Measurements from ENCODE around the gene CHAT.

DNA sequence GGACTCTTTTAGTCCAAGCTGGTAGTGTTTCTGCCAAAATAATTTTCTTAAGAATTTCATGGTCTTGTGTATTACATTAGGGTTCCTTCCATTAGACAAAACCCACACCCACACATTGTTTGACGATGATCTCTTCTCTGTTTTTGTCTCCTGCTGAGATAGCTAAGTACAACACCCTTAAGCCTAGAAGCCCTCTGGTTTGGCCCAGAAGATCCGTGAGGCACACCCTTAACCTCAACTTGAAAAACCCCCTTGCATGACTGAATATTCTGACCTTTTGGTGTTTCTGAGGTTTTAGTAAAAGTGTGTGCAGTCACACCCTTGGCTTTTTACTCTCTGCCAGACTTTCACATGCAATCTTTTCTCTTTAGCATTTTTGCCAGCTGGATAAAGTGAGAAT is 45.6 kb upstream of the CHAT start:
- TF ChIP-seq POLR2A (IDR thresholded peaks at IDR 0.05; ENCODE audit: low read depth, low read length) (no peak), TAF1 (IDR thresholded peaks at IDR 0.05; ENCODE audit: low read depth, low read length) (no peak), POU2F2 (IDR thresholded peaks at IDR 0.05; ENCODE audit: low read depth, low read length) (no peak)

Measured in GM12891 (cell line).